Smooth muscle cell (in vitro differentiated cells): ENCODE results near the gene PIGU. TPM values are rescaled to one million over a fixed set of nuclear protein-coding genes. Genes with fewer than 3 reads are reported as not detected.

ENCODE experiments used
- DNase-seq: peaks from one replicate; lab custom pipeline; 2025; ENCODE audit not compliant: unreplicated experiment; lab: John Stamatoyannopoulos, UW
- H2AFZ ChIP-seq: fragments of 200-600 bp; sonication (generic); 2 replicates; pipeline ENCODE4 v1.6.0; 2016; ENCODE audit warnings: antibody characterized with exemption, low read depth, mild to moderate bottlenecking
- H3F3A ChIP-seq: fragments of 200-600 bp; sonication (generic); 2 replicates; pipeline ENCODE4 v1.6.0; 2017; ENCODE audit warnings: antibody characterized with exemption, low read depth
- H3K27ac ChIP-seq: fragments of 200-600 bp; sonication (generic); 2 replicates; pipeline ENCODE4 v1.5.1; 2016; ENCODE audit warnings: low read depth, mild to moderate bottlenecking
- H3K27me3 ChIP-seq: fragments of 200-600 bp; sonication (generic); 2 replicates; pipeline ENCODE4 v1.6.1; 2016; ENCODE audit warnings: low read depth, mild to moderate bottlenecking
- H3K36me3 ChIP-seq: fragments of 200-600 bp; sonication (generic); 2 replicates; pipeline ENCODE4 v1.5.1; 2016; ENCODE audit warnings: low read depth
- H3K4me1 ChIP-seq: fragments of 200-600 bp; sonication (generic); 2 replicates; pipeline ENCODE4 v1.5.1; 2016; ENCODE audit warnings: low read depth
- H3K4me2 ChIP-seq: fragments of 200-600 bp; sonication (generic); 2 replicates; pipeline ENCODE4 v1.6.0; 2016; ENCODE audit warnings: mild to moderate bottlenecking
- H3K4me3 ChIP-seq: fragments of 200-600 bp; sonication (generic); 2 replicates; pipeline ENCODE4 v1.5.1; 2016; ENCODE audit warnings: mild to moderate bottlenecking
- H3K79me2 ChIP-seq: fragments of 200-600 bp; sonication (generic); 2 replicates; pipeline ENCODE4 v1.6.0; 2016; ENCODE audit warnings: low read depth, mild to moderate bottlenecking
- H3K9ac ChIP-seq: fragments of 200-600 bp; sonication (generic); 2 replicates; pipeline ENCODE4 v1.6.0; 2016; ENCODE audit warnings: low read depth
- H3K9me3 ChIP-seq: fragments of 200-600 bp; sonication (generic); replicated peaks from 2 replicates; pipeline ENCODE4 v1.5.1; 2016; ENCODE audit warnings: low read depth
- H4K20me1 ChIP-seq: fragments of 200-600 bp; sonication (generic); 2 replicates; pipeline ENCODE4 v1.6.0; 2016; ENCODE audit warnings: low read depth
- WGBS: methylation state at CpG from one replicate; pipeline ENCODE4 v1.1.7; 2016; ENCODE audit warnings: low lambda C conversion rate; 5-methylcytosine and 5-hydroxymethylcytosine counted together
- polyA plus RNA-seq: library from polyadenylated mRNA; unstranded; fragments of >200 nt; fragmentation: Nextera tagmentation; extraction: Ambion mirVana; gene quantifications from 2 replicates; pipeline ENCODE4 v1.2.1, GENCODE V29; 2016
- total RNA-seq: library from RNA; depleted of rRNA; stranded (reverse); fragments of >200 nt; gene quantifications from 2 replicates; pipeline ENCODE4 v1.2.3, GENCODE V29; 2014
- TF ChIP-seq, protein P1 (sequence below): fragments of 200-600 bp; sonication (generic); IDR thresholded peaks from 2 replicates; pipeline ENCODE4 v1.5.1; 2017; ENCODE audit warnings: borderline replicate concordance, mild to moderate bottlenecking, antibody characterized with exemption; ENCODE audit not compliant: insufficient read depth, poor library complexity, severe bottlenecking

The PIGU gene
- total and polyA plus RNA-seq, 2 experiments from 2014 or later: 46.5 to 50.2 TPM

DNA sequence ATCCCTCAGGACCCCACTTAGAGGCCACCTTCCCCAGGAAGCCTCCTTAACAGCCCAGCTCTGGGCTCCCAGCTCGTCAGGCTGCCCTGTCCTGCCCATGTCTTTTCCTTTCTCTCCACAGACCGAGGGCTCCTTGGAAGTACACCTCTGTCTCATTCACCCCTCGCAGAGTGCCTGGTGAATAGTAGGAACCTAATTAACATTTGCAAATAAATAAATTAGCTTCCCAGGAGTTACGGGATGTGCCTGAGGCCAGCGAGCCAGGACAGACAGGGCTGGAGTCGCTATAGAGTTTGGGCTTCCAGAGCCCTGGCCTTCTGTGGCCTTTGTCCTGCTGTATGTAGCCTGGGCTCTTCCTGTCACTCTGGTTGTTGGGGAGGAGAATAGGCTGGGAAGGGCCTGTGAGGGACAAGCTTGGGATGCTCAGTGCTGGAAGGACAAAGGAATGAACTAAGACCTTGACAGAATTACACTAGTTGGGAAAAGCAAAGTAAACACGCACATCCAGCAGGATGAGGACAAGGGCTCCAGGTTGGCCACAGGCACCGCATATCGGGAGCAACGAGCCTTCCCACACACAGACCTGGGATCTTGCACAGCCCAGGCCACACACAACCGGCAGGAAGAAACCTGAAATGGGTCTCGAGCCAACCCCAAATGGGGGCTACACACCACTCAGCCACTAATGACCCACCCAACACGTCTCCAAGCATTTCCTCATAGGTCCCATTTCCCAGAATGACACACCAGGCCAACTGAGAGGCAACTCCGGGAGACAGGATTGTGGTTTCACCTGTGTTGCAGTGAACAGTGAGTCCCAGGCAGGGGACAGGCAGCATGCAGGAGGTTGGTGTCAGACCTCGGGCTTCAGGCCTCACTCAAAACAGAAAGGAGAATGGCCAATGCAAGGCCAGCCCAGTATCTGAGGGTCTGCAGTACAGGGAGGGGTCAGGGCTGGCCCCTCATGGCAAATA lies 108.7 kb downstream of the PIGU start:
- Histone ChIP-seq H3K36me3 (no peaks in the 10 kb centered on the region), H4K20me1 (no peaks in the 10 kb centered on the region), H3K9me3 (no peaks in the 10 kb centered on the region), H3K79me2 (no peaks in the 10 kb centered on the region), H3K4me3 (no peak overlapping the region), H3K27ac (no peak overlapping the region), H3K4me1 (no peaks in the 10 kb centered on the region), H3F3A (peaks cover 4% of the 10 kb centered on the region), H2AFZ (no peak overlapping the region), H3K27me3 (no peaks in the 10 kb centered on the region), H3K9ac (no peak overlapping the region), H3K4me2 (no peak overlapping the region)
- TF ChIP-seq, protein P1, sequence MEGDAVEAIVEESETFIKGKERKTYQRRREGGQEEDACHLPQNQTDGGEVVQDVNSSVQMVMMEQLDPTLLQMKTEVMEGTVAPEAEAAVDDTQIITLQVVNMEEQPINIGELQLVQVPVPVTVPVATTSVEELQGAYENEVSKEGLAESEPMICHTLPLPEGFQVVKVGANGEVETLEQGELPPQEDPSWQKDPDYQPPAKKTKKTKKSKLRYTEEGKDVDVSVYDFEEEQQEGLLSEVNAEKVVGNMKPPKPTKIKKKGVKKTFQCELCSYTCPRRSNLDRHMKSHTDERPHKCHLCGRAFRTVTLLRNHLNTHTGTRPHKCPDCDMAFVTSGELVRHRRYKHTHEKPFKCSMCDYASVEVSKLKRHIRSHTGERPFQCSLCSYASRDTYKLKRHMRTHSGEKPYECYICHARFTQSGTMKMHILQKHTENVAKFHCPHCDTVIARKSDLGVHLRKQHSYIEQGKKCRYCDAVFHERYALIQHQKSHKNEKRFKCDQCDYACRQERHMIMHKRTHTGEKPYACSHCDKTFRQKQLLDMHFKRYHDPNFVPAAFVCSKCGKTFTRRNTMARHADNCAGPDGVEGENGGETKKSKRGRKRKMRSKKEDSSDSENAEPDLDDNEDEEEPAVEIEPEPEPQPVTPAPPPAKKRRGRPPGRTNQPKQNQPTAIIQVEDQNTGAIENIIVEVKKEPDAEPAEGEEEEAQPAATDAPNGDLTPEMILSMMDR: no peak
- DNase-seq: no peak
- 93% methylated on average over 15 of the region's 15 CpGs for WGBS

DNA sequence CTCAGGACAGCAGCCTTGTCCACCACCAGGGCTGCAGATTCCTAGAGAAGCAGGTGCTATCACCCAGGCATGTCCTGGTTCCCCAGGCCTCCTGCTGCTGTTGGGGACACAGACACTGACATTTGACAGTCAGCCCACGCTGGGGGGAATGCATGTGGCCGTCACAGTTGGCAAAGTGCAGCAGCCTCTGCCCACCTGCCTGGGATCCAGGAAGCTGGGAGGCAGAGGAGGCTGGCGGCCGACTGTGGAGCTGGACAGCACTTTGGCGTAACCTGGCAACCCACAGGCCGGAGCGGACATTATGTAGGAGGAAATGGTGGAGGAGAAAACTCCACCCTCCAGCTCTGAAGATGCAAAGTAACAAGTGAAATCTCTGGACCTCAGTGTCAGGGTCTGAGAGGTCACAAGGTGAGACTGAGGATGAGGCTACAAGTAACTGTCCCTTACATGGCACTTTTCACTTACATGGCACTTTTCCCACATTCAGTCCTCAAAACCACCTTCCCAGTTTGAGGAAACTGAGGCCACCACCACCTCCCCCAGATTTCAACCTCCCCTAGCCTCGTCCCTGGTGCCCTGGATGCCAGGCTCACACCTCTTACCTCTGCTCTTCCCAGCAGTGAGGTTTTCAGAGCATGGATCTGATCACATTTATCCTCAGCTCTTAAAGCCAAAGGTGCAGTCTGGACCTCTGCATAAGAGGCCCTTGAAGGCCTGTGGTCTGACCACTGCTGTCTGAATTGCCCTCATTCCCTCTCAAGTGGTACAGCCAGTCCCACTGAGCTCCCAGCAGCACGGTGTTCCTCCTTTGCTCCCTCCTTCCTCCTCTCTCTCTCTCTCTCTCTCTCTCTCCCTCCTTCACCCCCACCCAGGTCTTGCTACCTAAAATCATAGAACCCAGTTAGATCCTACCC lies 109.7 kb downstream of the PIGU start:
- Histone ChIP-seq H3K9me3 (no peaks in the 10 kb centered on the region), H3K27ac (no peak overlapping the region), H3K4me1 (no peaks in the 10 kb centered on the region), H3K27me3 (no peaks in the 10 kb centered on the region), H4K20me1 (no peaks in the 10 kb centered on the region), H3K79me2 (no peaks in the 10 kb centered on the region), H3K36me3 (no peaks in the 10 kb centered on the region), H3K4me3 (no peak overlapping the region), H2AFZ (no peak overlapping the region), H3K9ac (no peak overlapping the region), H3K4me2 (no peak overlapping the region), H3F3A (peaks cover 4% of the 10 kb centered on the region)
- DNase-seq: no peak
- TF ChIP-seq, protein P1: no peak
- 92% methylated on average over 9 of the region's 9 CpGs for WGBS

DNA sequence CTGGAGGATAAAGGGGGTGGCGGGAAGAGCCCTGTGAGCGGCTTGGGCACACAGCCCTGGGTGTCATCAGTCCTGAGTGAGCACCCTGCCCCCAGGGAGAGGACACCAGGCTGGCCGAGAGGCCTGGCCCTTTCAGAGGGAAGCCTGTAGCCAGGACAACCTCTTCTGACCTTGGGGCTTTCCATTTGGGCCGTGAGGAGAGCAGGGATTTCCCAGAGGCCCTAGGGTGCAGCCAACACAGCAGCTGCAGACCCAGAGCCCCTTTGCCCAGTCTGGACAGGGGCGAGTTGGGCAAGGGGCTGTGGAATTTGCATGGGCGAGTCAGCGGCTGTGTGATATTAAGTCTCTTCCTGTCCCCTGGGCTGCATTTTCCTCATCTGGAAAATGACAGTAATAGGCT lies 112.1 kb downstream of the PIGU start:
- WGBS: 82% methylated on average over 7 of the region's 7 CpGs
- no peaks in the 10 kb centered on the region for H3K9me3 ChIP-seq
- no peak overlapping the region for H2AFZ ChIP-seq
- no peak overlapping the region for H3K4me2 ChIP-seq
- no peaks in the 10 kb centered on the region for H3K4me1 ChIP-seq
- DNase-seq: no peak
- no peaks in the 10 kb centered on the region for H3K79me2 ChIP-seq
- H3K36me3 ChIP-seq: no peaks in the 10 kb centered on the region
- no peaks in the 10 kb centered on the region for H3K27me3 ChIP-seq
- H3K9ac ChIP-seq: no peak overlapping the region
- no peak overlapping the region for H3K4me3 ChIP-seq
- no peaks in the 10 kb centered on the region for H3F3A ChIP-seq
- no peaks in the 10 kb centered on the region for H4K20me1 ChIP-seq
- TF ChIP-seq, protein P1: no peak
- no peak overlapping the region for H3K27ac ChIP-seq
